ENCODE results near the gene OTUD5. TPM values are rescaled to one million over a fixed set of nuclear protein-coding genes. Genes with fewer than 3 reads are reported as not detected.

OTUD5 gene
- 21.7 and 34.9 TPM in 2 replicates for total RNA-seq

GRCh38 chrX:48957477-48957826 is at the start of gene OTUD5:
Gene OTUD5 (minus strand): TSS chrX:48957607. CDS start chrX:48957570, 37 bp downstream.

GRCh38 chrX:49002091-49002935 is 44.9 kb upstream of the OTUD5 start, which contains the start of gene GRIPAP1:
Gene GRIPAP1 (minus strand): TSS chrX:49002264. CDS start chrX:49002229, 35 bp downstream.

GRCh38 chrX:48971249-48972219 is 14.1 kb upstream of the OTUD5 start, which contains the start of gene KCND1:
Gene KCND1 (minus strand): TSS chrX:48971844. CDS start chrX:48970271, 1,573 bp downstream.

GRCh38 chrX:48918643-48919340 is 38.6 kb downstream of the OTUD5 start, which contains the start of gene PIM2:
Gene PIM2 (minus strand): TSS chrX:48919024. CDS start chrX:48918834, 190 bp downstream.

GRCh38 chrX:48911412-48912182 is 45.8 kb downstream of the OTUD5 start, which contains the start of gene SLC35A2:
Gene SLC35A2 (minus strand): TSS chrX:48911646. CDS start chrX:48911636, 10 bp downstream.

GRCh38 chrX:48897625-48898306 is 59.6 kb downstream of the OTUD5 start, which contains the start of the genes PQBP1 and TIMM17B:
Gene PQBP1 (plus strand): TSS chrX:48897930. CDS start chrX:48898510, 580 bp downstream.
Gene TIMM17B (minus strand): TSS chrX:48897768. CDS start chrX:48897749, 19 bp downstream.

Other genes with a start within 250 kb of the OTUD5 start
- gene GLOD5, start 195.9 kb downstream of the OTUD5 start, total RNA-seq, result not detected in 2 replicates
- not detected in 2 replicates for gene GATA1, start 171.0 kb downstream of the OTUD5 start, total RNA-seq
- 24.6 and 38.4 TPM in 2 replicates for gene HDAC6, start 155.5 kb downstream of the OTUD5 start, total RNA-seq
- gene ERAS, start 131.1 kb downstream of the OTUD5 start, total RNA-seq, result not detected in 2 replicates
- gene PCSK1N, start 122.0 kb downstream of the OTUD5 start, total RNA-seq, result 0.31 TPM in 1 of 2 replicates, not detected in the other
- gene TIMM17B, start 59.8 kb downstream of the OTUD5 start, total RNA-seq, result 13.9 and 19.1 TPM in 2 replicates
- 70.0 and 82.4 TPM in 2 replicates for gene PQBP1, start 59.7 kb downstream of the OTUD5 start, total RNA-seq
- 5.7 and 14.5 TPM in 2 replicates for gene SLC35A2, start 46.0 kb downstream of the OTUD5 start, total RNA-seq
- gene PIM2, start 38.6 kb downstream of the OTUD5 start, total RNA-seq, result 2.8 and 4.0 TPM in 2 replicates
- gene KCND1, start 14.2 kb upstream of the OTUD5 start, total RNA-seq, result 0.32 and 0.57 TPM in 2 replicates
- 23.3 and 40.8 TPM in 2 replicates for gene GRIPAP1, start 44.7 kb upstream of the OTUD5 start, total RNA-seq
- gene TFE3, start 85.8 kb upstream of the OTUD5 start, total RNA-seq, result 10.8 and 21.8 TPM in 2 replicates
- gene CCDC120, start 101.4 kb upstream of the OTUD5 start, total RNA-seq, result 0.49 and 1.7 TPM in 2 replicates
- gene PRAF2, start 116.4 kb upstream of the OTUD5 start, total RNA-seq, result 2.6 and 5.0 TPM in 2 replicates
- gene WDR45, start 122.3 kb upstream of the OTUD5 start, total RNA-seq, result 20.2 and 25.9 TPM in 2 replicates
- gene GPKOW, start 166.1 kb upstream of the OTUD5 start, total RNA-seq, result 25.3 and 27.3 TPM in 2 replicates
- gene MAGIX, start 205.2 kb upstream of the OTUD5 start, total RNA-seq, result 0.32 and 1.1 TPM in 2 replicates
- gene PLP2, start 214.3 kb upstream of the OTUD5 start, total RNA-seq, result 9.0 and 10.2 TPM in 2 replicates
- 4.0 and 9.7 TPM in 2 replicates for gene PRICKLE3, start 228.8 kb upstream of the OTUD5 start, total RNA-seq
- 0.31 and 0.32 TPM in 2 replicates for gene SYP, start 242.6 kb upstream of the OTUD5 start, total RNA-seq

Measured in bladder microvascular endothelial cell (primary cell).